A204.1 (cell line): ENCODE measurements around the gene MGAT2.
"Not testable (repeated sequence)": the region's sequence is repeated elsewhere in the genome, so short reads cannot be mapped to it uniquely, and the experiment has no call there.

Experiments used
- FAIRE-seq: peaks from 2 replicates; lab custom pipeline; 2012; peaks lifted over from hg19 to GRCh38; lab: Jason Lieb, UNC

Gene MGAT2

GRCh38 chr14:49657500-49657899, 36.9 kb downstream of the MGAT2 start:
- not testable (repeated sequence) for FAIRE-seq

- peak; percentile 48 for FAIRE-seq
These were observed 39.2 kb downstream of the MGAT2 start for GRCh38 chr14:49659526-49660455.

GRCh38 chr14:49670475-49670874, 49.9 kb downstream of the MGAT2 start:
- no peak for FAIRE-seq
